ENCODE results near the gene ABLIM1.

DNA sequence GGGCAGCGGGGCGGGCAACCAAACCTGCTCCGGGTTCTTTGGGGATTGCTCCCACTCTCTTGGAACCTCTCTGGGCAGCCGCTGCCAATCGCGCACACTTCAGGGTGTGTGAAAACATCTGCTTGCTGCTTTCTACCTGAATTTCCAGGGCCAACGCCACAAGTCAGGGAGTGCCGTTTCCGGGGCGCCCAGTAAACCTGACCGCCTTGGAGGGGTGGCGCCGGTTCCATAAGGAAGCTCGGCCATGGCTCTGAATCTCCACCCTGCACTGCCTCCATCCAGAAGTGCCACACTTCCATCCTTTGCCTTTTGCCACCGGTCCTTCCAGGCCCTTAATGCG, 253.1 kb downstream of the ABLIM1 start:
- TF ChIP-seq TAF1 (IDR thresholded peaks at IDR 0.05; ENCODE audit: borderline replicate concordance, insufficient read depth, low read length) = no peak
- TF ChIP-seq SIN3A (IDR thresholded peaks at IDR 0.05; ENCODE audit: borderline replicate concordance, insufficient read depth, low read length) = no peak
- TF ChIP-seq POLR2AphosphoS5 (IDR thresholded peaks at IDR 0.05; ENCODE audit: low read depth, low read length) = no peak
- no peak for TF ChIP-seq REST (IDR thresholded peaks at IDR 0.05; ENCODE audit: insufficient read depth in 1 of 2, low read depth in 2 of 2, low read length in 2 of 2)
